CD8-positive, alpha-beta memory T cell (primary cell): ENCODE results near the gene VAV2. TPM values are rescaled to one million over a fixed set of nuclear protein-coding genes. Genes with fewer than 3 reads are reported as not detected.
"Not testable (repeated sequence)": the region's sequence is repeated elsewhere in the genome, so short reads cannot be mapped to it uniquely, and the experiment has no call there.

Experiments
- CTCF ChIA-PET: fragments of 350-600 bp; sonication (Branson Sonifier 250); formaldehyde crosslinking; loops from one replicate; lab custom pipeline; 2021; ENCODE audit warnings: antibody characterized with exemption; lab: Charles Lee
- POLR2A ChIA-PET: fragments of 350-600 bp; sonication (Branson Sonifier 250); formaldehyde crosslinking; loops from one replicate; lab custom pipeline; 2021; ENCODE audit warnings: antibody characterized with exemption; lab: Charles Lee
- DNase-seq, 5 donors: peaks; one replicate each; pipeline versions ENCODE4 v3.0.0 to v3.0.0-alpha.2; 2020 to 2022; ENCODE audit warnings: mixed read lengths in 1 of 5
- H3K27ac ChIP-seq: one replicate; pipeline ENCODE4 v1.7.0; 2013; ENCODE audit warnings: low read depth, mild to moderate bottlenecking, low read length, moderate library complexity
- H3K27me3 ChIP-seq: 2 replicates; pipeline ENCODE4 v1.7.0; 2013; ENCODE audit warnings: low read length, mild to moderate bottlenecking; ENCODE audit not compliant: insufficient read depth, poor library complexity, severe bottlenecking
- H3K36me3 ChIP-seq: 2 replicates; pipeline ENCODE4 v1.7.0; 2013; ENCODE audit warnings: mild to moderate bottlenecking, low read length, moderate library complexity; ENCODE audit not compliant: insufficient read depth
- H3K4me1 ChIP-seq: 2 replicates; pipeline ENCODE4 v1.7.0; 2013; ENCODE audit warnings: mild to moderate bottlenecking, low read length, moderate library complexity; ENCODE audit not compliant: insufficient read depth
- H3K4me3 ChIP-seq: 2 replicates; pipeline ENCODE4 v1.7.0; 2013; ENCODE audit warnings: mild to moderate bottlenecking, low read length
- H3K9me3 ChIP-seq: 2 replicates; pipeline ENCODE4 v1.7.0; 2013; ENCODE audit warnings: mild to moderate bottlenecking, low read length
- H3K27ac Mint-ChIP-seq, 8 donors: one replicate each; pipeline ENCODE4 v1.8.0; 2020 to 2021; ENCODE audit warnings: mixed read lengths in 8 of 8, mild to moderate bottlenecking in 6 of 8, inconsistent platforms in 3 of 8, moderate library complexity in 3 of 8
- H3K27me3 Mint-ChIP-seq, 2 donors: one replicate each; pipeline ENCODE4 v1.8.0; 2020 to 2021; ENCODE audit warnings: mixed read lengths in 2 of 2, mild to moderate bottlenecking in 1 of 2, moderate library complexity in 1 of 2
- H3K36me3 Mint-ChIP-seq, 3 donors: one replicate each; pipeline ENCODE4 v1.8.0; 2020 to 2021; ENCODE audit warnings: mixed read lengths in 3 of 3, inconsistent platforms in 1 of 3, mild to moderate bottlenecking in 1 of 3
- H3K4me1 Mint-ChIP-seq, 3 donors: one replicate each; pipeline ENCODE4 v1.8.0; 2020 to 2021; ENCODE audit warnings: mixed read lengths in 3 of 3, inconsistent platforms in 1 of 3, mild to moderate bottlenecking in 1 of 3
- H3K4me3 Mint-ChIP-seq, 7 donors: one replicate each; pipeline ENCODE4 v1.8.0; 2020 to 2021; ENCODE audit warnings: mixed read lengths in 7 of 7, mild to moderate bottlenecking in 6 of 7, moderate library complexity in 4 of 7, inconsistent platforms in 2 of 7
- H3K9me3 Mint-ChIP-seq, 5 donors: one replicate each; pipeline ENCODE4 v1.8.0; 2020 to 2022; ENCODE audit warnings: mixed read lengths in 5 of 5, mild to moderate bottlenecking in 3 of 5, moderate library complexity in 2 of 5, inconsistent platforms in 1 of 5
- polyA plus RNA-seq: library from polyadenylated mRNA; unstranded; fragments of 300-500 nt; fragmentation: Illumina TruSeq; gene quantifications from one replicate; pipeline ENCODE4 v1.2.3, GENCODE V29; 2021
- total RNA-seq, 2 experiments: library from RNA; stranded (reverse); gene quantifications; one replicate each; pipeline ENCODE4 v1.2.3, GENCODE V29; 2021

Gene VAV2
- total and polyA plus RNA-seq, 3 experiments from 2014 or later: 1.1 to 7.6 (median 6.0) TPM

DNA sequence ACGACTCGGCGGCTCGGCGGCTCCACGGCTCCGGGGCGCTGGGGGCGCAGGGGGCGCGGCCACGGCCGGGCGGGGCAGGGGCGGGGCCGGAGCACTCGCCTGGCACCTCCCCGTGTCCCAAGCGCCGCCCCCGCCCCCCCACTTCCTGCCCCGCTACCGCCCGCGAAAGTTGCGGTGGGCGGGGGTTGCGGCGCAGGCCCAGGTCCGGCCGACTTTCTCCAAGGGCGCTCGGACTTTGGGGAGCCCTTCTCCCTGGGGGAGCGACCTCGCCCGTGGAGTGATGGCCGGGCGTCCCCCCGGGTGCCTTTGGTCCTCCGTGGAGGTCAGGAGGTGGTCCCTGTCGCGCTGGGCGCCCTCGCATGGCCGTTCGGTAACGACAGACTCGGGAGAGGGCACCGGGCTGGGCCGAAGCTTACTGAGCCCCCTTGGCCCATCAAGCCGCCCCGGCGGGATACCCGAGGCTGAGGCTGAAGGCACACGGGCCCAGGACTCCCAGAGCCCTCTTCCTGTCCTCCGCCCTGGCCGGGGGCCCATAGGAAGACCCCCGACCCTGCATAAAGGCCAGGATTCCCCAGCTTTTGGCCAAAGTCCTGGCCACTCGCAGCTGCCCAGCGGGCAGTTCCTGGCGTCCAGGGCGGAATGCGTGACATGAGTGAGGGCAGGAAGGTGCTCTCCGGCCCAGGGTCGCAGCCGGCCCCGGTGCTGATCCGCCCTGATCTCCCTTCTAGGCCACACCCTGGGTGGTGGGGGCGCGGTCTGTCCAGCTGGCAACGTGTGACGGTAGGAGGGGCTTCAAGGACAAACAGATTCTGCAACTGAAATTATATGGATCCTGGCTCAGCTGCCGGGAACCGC, 883 bp upstream of the VAV2 start:
- H3K4me3 ChIP-seq: peak overlapping the region; percentile 73
- Mint-ChIP-seq H3K9me3 (no peaks in the 10 kb centered on the region), H3K27ac (no peak overlapping the region), H3K4me3 (peak overlapping the region; percentile 78 to 88 (median 83)), H3K27me3 (peaks cover 8 to 11% of the 10 kb centered on the region in 2 donors), H3K36me3 (no peaks in the 10 kb centered on the region), H3K4me1 (peaks cover 0 to 15% (median 1%) of the 10 kb centered on the region in 3 donors)
- CTCF ChIA-PET: interaction anchor here (0.8 to 4.8 kb wide), 13 partner anchors 9 to 251 kb away, joined by 3 to 94 read pairs (median 3); no protein-coding TSS in a partner anchor
- no peaks in the 10 kb centered on the region for H3K27me3 ChIP-seq
- POLR2A ChIA-PET: interaction anchor here (0.6 to 1.2 kb wide), 3 partner anchors 32 to 1048 kb away, joined by 3 to 8 read pairs (median 4); partner anchors contain the start of genes BRD3OS and RNU6ATAC
- peaks cover 11% of the 10 kb centered on the region for H3K4me1 ChIP-seq
- no peaks in the 10 kb centered on the region for H3K9me3 ChIP-seq
- H3K36me3 ChIP-seq: no peaks in the 10 kb centered on the region
- H3K27ac ChIP-seq: peak overlapping the region; percentile 51
- peak; percentile 64 to 78 (median 71) for DNase-seq

GRCh38 chr9:133991214-133991921, 756 bp downstream of the VAV2 start:
- DNase-seq: no peak
- no peak overlapping the region for H3K27ac ChIP-seq
- Mint-ChIP-seq H3K36me3 (no peaks in the 10 kb centered on the region), H3K9me3 (no peaks in the 10 kb centered on the region), H3K27me3 (peaks cover 10 to 11% of the 10 kb centered on the region in 2 donors), H3K27ac (no peak overlapping the region), H3K4me1 (peaks cover 0 to 15% (median 1%) of the 10 kb centered on the region in 3 donors), H3K4me3 (peak overlapping the region in 6 of 7 donors; percentile 43 to 81 (median 67))
- H3K4me3 ChIP-seq: no peak overlapping the region
- CTCF ChIA-PET: no interaction called here
- peaks cover 11% of the 10 kb centered on the region for H3K4me1 ChIP-seq
- no peaks in the 10 kb centered on the region for H3K9me3 ChIP-seq
- H3K36me3 ChIP-seq: no peaks in the 10 kb centered on the region
- POLR2A ChIA-PET: no interaction called here
- no peaks in the 10 kb centered on the region for H3K27me3 ChIP-seq

DNA sequence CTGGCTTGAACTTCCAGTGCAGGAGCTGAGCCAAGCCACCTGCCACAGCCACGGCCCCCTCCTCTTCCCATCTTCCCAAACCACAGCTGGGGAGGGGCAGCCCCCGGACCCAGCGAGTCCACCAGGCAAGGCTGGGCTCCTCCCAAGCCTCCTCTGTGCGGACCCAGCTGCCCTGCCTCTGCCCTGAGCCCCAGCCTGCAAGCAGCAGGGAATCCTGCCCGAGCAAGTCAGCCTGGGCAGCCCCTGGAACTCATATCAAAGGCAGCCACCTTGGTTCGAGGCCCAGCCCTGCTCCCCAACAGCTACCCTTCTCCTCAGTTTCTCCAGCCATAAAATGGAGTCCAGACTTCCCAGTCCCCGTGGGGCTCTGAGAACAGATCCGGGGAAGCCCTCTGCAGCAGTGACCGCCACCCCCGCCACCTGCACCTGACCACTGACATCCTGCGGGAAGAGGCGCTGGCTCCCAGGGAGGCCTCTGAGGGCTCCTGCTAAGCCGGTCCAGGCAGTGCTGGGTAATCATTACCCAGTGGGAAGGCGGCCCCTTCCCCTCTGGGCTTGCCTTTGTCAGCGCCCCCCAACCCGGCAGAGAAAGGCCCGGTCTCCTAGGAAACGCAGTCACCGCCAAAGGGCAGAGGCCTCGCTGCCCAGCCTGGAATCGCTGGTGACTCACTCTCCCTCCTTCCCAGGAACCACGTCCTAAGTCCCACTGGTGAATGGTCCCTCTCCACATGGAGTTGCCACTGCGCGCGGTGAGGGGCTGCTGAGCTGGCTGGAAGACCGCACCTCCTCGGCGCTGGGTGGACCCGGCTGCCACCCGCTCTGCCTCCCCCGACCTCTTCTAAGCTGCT, 1.5 kb downstream of the VAV2 start:
- CTCF ChIA-PET: no interaction called here
- Mint-ChIP-seq H3K27me3 (peaks cover 10 to 11% of the 10 kb centered on the region in 2 donors), H3K36me3 (peaks cover 0 to 2% (median 0%) of the 10 kb centered on the region in 3 donors)

GRCh38 chr9:133989625-133990365, 2.3 kb downstream of the VAV2 start:
- Mint-ChIP-seq H3K36me3 (peaks cover 0 to 2% (median 0%) of the 10 kb centered on the region in 3 donors), H3K27ac (peak overlapping the region in 1 of 8 donors; percentile 57), H3K4me1 (peaks cover 0 to 15% (median 1%) of the 10 kb centered on the region in 3 donors), H3K4me3 (peak overlapping the region in 4 of 7 donors; percentile 30 to 69 (median 53)), H3K9me3 (no peaks in the 10 kb centered on the region), H3K27me3 (peaks cover 10 to 11% of the 10 kb centered on the region in 2 donors)
- H3K4me1 ChIP-seq: peaks cover 11% of the 10 kb centered on the region
- H3K9me3 ChIP-seq: no peaks in the 10 kb centered on the region
- H3K36me3 ChIP-seq: no peaks in the 10 kb centered on the region
- DNase-seq: no peak
- H3K27ac ChIP-seq: no peak overlapping the region
- POLR2A ChIA-PET: no interaction called here
- CTCF ChIA-PET: interaction anchor here (0.7 kb wide), 2 partner anchors 428 to 467 kb away, joined by 3 read pairs; no protein-coding TSS in a partner anchor
- H3K27me3 ChIP-seq: no peaks in the 10 kb centered on the region
- no peak overlapping the region for H3K4me3 ChIP-seq

More for the DNA sequence above, 1.5 kb downstream of the VAV2 start:
- no peak overlapping the region for H3K27ac ChIP-seq
- no peaks in the 10 kb centered on the region for H3K36me3 ChIP-seq
- Mint-ChIP-seq H3K4me1 (peaks cover 0 to 15% (median 1%) of the 10 kb centered on the region in 3 donors), H3K4me3 (peak overlapping the region; percentile 40 to 81 (median 64)), H3K27ac (no peak overlapping the region), H3K9me3 (no peaks in the 10 kb centered on the region)
- peaks cover 11% of the 10 kb centered on the region for H3K4me1 ChIP-seq
- no peaks in the 10 kb centered on the region for H3K27me3 ChIP-seq
- no peaks in the 10 kb centered on the region for H3K9me3 ChIP-seq
- POLR2A ChIA-PET: no interaction called here
- no peak for DNase-seq
- no peak overlapping the region for H3K4me3 ChIP-seq

DNA sequence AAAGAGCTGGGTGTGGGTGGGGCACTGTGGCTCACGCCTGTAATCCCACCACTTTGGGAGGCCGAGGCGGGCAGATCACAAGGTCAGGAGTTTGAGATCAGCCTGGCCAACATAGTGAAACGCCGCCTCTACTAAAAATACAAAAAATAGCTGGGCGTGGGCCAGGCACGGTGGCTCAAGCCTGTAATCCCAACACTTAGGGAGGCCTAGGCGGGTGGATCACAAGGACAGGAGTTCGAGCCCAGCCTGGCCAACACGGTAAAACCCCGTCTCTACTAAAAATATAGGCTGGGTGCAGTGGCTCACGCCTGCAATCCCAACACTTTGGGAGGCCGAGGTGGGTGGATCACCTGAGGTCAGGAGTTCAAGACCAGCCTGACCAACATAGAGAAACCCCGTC, 3.4 kb downstream of the VAV2 start:
- H3K4me3 ChIP-seq, H3K4me1 Mint-ChIP-seq, H3K36me3 ChIP-seq, H3K4me1 ChIP-seq, POLR2A ChIA-PET, H3K36me3 Mint-ChIP-seq, H3K27ac ChIP-seq, H3K27me3 ChIP-seq, H3K9me3 ChIP-seq, H3K9me3 Mint-ChIP-seq, H3K27ac Mint-ChIP-seq: not testable (repeated sequence)
- Mint-ChIP-seq H3K4me3 (peak overlapping the region in 2 of 7 donors; percentile 70 to 76), H3K27me3 (peaks cover 10 to 11% of the 10 kb centered on the region in 2 donors)
- CTCF ChIA-PET: interaction anchor here (0.7 kb wide), 1 partner anchor 427 kb away, joined by 3 read pairs; no protein-coding TSS in a partner anchor
- peak in 1 of 5 donors; percentile 20 for DNase-seq

GRCh38 chr9:133987946-133988665, 4.0 kb downstream of the VAV2 start:
- H3K9me3 Mint-ChIP-seq: no peaks in the 10 kb centered on the region
- peak overlapping the region in 2 of 7 donors; percentile 65 to 76 for H3K4me3 Mint-ChIP-seq
- Histone ChIP-seq H3K4me3 (no peak overlapping the region), H3K9me3 (no peaks in the 10 kb centered on the region), H3K27ac (no peak overlapping the region), H3K27me3 (no peaks in the 10 kb centered on the region), H3K4me1 (peaks cover 2% of the 10 kb centered on the region), H3K36me3 (no peaks in the 10 kb centered on the region)
- H3K36me3 Mint-ChIP-seq: peaks cover 0 to 2% (median 0%) of the 10 kb centered on the region in 3 donors
- POLR2A ChIA-PET: no interaction called here
- H3K27me3 Mint-ChIP-seq: peaks cover 10 to 11% of the 10 kb centered on the region in 2 donors
- CTCF ChIA-PET: no interaction called here
- no peak overlapping the region for H3K27ac Mint-ChIP-seq
- DNase-seq: peak in 1 of 5 donors; percentile 19
- peaks cover 0 to 4% (median 0%) of the 10 kb centered on the region in 3 donors for H3K4me1 Mint-ChIP-seq
